Astrocyte (in vitro differentiated cells and primary cell): ENCODE measurements around the gene MYEOV. TPM values are rescaled to one million over a fixed set of nuclear protein-coding genes. Genes with fewer than 3 reads are reported as not detected.

Experiments used
- DNase-seq: peaks from one replicate; pipeline ENCODE4 v3.0.0-alpha.2; 2010; ENCODE audit warnings: low read depth
- FAIRE-seq: peaks from 2 replicates; lab custom pipeline; 2011; peaks lifted over from hg19 to GRCh38; lab: Jason Lieb, UNC
- H2AFZ ChIP-seq: 2 replicates; pipeline ENCODE4 v1.6.0; 2012; ENCODE audit warnings: low read depth, low read length, inconsistent platforms
- H3K27ac ChIP-seq: 2 replicates; pipeline ENCODE4 v1.5.1; 2011; ENCODE audit warnings: low read depth, low read length, inconsistent platforms
- H3K27me3 ChIP-seq: 2 replicates; pipeline ENCODE4 v1.6.0; 2011; ENCODE audit warnings: low read length, inconsistent platforms; ENCODE audit not compliant: insufficient read depth
- H3K36me3 ChIP-seq: 2 replicates; pipeline ENCODE4 v1.5.1; 2011; ENCODE audit warnings: low read length, inconsistent platforms; ENCODE audit not compliant: insufficient read depth
- H3K4me1 ChIP-seq: 2 replicates; pipeline ENCODE4 v1.5.1; 2011; ENCODE audit warnings: low read length, inconsistent platforms; ENCODE audit not compliant: insufficient read depth
- H3K4me2 ChIP-seq: 2 replicates; pipeline ENCODE4 v1.6.0; 2012; ENCODE audit warnings: low read length, inconsistent platforms
- H3K4me3 ChIP-seq: 2 replicates; pipeline ENCODE4 v1.5.1; 2011; ENCODE audit warnings: low read depth, mild to moderate bottlenecking, low read length, inconsistent platforms; ENCODE audit not compliant: insufficient read depth
- H3K79me2 ChIP-seq: 2 replicates; pipeline ENCODE4 v1.6.0; 2012; ENCODE audit warnings: mild to moderate bottlenecking, low read length, inconsistent platforms; ENCODE audit not compliant: insufficient read depth
- H3K9ac ChIP-seq: 2 replicates; pipeline ENCODE4 v1.6.0; 2012; ENCODE audit warnings: mild to moderate bottlenecking, low read length, inconsistent platforms
- H3K9me3 ChIP-seq: 2 replicates; pipeline ENCODE4 v1.5.1; 2012; ENCODE audit warnings: low read depth, mild to moderate bottlenecking, low read length, inconsistent platforms; ENCODE audit not compliant: insufficient read depth
- H4K20me1 ChIP-seq: 2 replicates; pipeline ENCODE4 v1.6.0; 2012; ENCODE audit warnings: low read length, inconsistent platforms; ENCODE audit not compliant: insufficient read depth
- H3K27ac Mint-ChIP-seq: one replicate; pipeline ENCODE4 v1.8.0; 2021; ENCODE audit warnings: mild to moderate bottlenecking, mixed read lengths; ENCODE audit not compliant: unreplicated experiment
- H3K27me3 Mint-ChIP-seq: one replicate; pipeline ENCODE4 v1.8.0; 2021; ENCODE audit warnings: low read depth, mixed read lengths; ENCODE audit not compliant: unreplicated experiment
- H3K36me3 Mint-ChIP-seq: one replicate; pipeline ENCODE4 v1.8.0; 2021; ENCODE audit warnings: low read depth, mixed read lengths; ENCODE audit not compliant: unreplicated experiment
- H3K4me1 Mint-ChIP-seq: one replicate; pipeline ENCODE4 v1.8.0; 2021; ENCODE audit warnings: low read depth, mixed read lengths; ENCODE audit not compliant: unreplicated experiment
- H3K4me3 Mint-ChIP-seq: one replicate; pipeline ENCODE4 v1.8.0; 2021; ENCODE audit warnings: mild to moderate bottlenecking, moderate library complexity, mixed read lengths; ENCODE audit not compliant: unreplicated experiment
- H3K9me3 Mint-ChIP-seq: one replicate; pipeline ENCODE4 v1.8.0; 2021; ENCODE audit warnings: mild to moderate bottlenecking, mixed read lengths; ENCODE audit not compliant: unreplicated experiment
- CTCF ChIP-seq: IDR thresholded peaks from 2 replicates; pipeline ENCODE4 v1.5.1; 2011; ENCODE audit warnings: low read depth, mild to moderate bottlenecking, inconsistent platforms, low read length, moderate library complexity; ENCODE audit not compliant: insufficient read depth
- EZH2 ChIP-seq: IDR thresholded peaks from 2 replicates; pipeline ENCODE4 v1.6.1; 2012; ENCODE audit warnings: mild to moderate bottlenecking, low read length, inconsistent platforms; ENCODE audit not compliant: insufficient read depth
- total RNA-seq: library from RNA; stranded (reverse); gene quantifications from 2 replicates; pipeline ENCODE4 v1.2.1, GENCODE V29; 2021

MYEOV gene
- total RNA-seq, 1 donor from 2014 or later, result not detected

- no peak for TF ChIP-seq CTCF
- no peak for TF ChIP-seq EZH2
- H3K4me2 ChIP-seq, result no peak overlapping the region
- H3K4me1 ChIP-seq, result peaks cover 42% of the 10 kb centered on the region
- H3K27ac ChIP-seq, result no peak overlapping the region
- Mint-ChIP-seq H3K4me3 (no peak overlapping the region), H3K27ac (no peak overlapping the region), H3K4me1 (peaks cover 3% of the 10 kb centered on the region), H3K36me3 (no peaks in the 10 kb centered on the region), H3K9me3 (peaks cover 6% of the 10 kb centered on the region), H3K27me3 (peaks cover 9% of the 10 kb centered on the region)
- H3K9me3 ChIP-seq, result no peaks in the 10 kb centered on the region
- FAIRE-seq, result no peak
- no peaks in the 10 kb centered on the region for H3K36me3 ChIP-seq
- H2AFZ ChIP-seq, result no peak overlapping the region
- no peak for DNase-seq
- H3K27me3 ChIP-seq, result no peaks in the 10 kb centered on the region
- peaks cover 22% of the 10 kb centered on the region for H3K79me2 ChIP-seq
- H3K9ac ChIP-seq, result no peak overlapping the region
- H3K4me3 ChIP-seq, result no peak overlapping the region
- no peaks in the 10 kb centered on the region for H4K20me1 ChIP-seq
These were observed 25.5 kb downstream of the MYEOV start for GRCh38 chr11:69319255-69320106.

- DNase-seq (no peak), FAIRE-seq (no peak)
- Histone ChIP-seq H3K4me3 (no peak overlapping the region), H3K4me2 (no peak overlapping the region), H3K9me3 (no peaks in the 10 kb centered on the region), H3K36me3 (no peaks in the 10 kb centered on the region), H4K20me1 (no peaks in the 10 kb centered on the region), H3K79me2 (peaks cover 26% of the 10 kb centered on the region), H3K27me3 (no peaks in the 10 kb centered on the region), H3K9ac (peak overlapping the region; percentile 86), H3K27ac (peak overlapping the region; percentile 99), H3K4me1 (peaks cover 42% of the 10 kb centered on the region), H2AFZ (no peak overlapping the region)
- Mint-ChIP-seq H3K4me1 (peaks cover 3% of the 10 kb centered on the region), H3K36me3 (no peaks in the 10 kb centered on the region), H3K27me3 (peaks cover 9% of the 10 kb centered on the region), H3K9me3 (peaks cover 6% of the 10 kb centered on the region), H3K27ac (no peak overlapping the region), H3K4me3 (no peak overlapping the region)
- TF ChIP-seq EZH2, result no peak
- TF ChIP-seq CTCF, result no peak
These were observed 26.4 kb downstream of the MYEOV start for GRCh38 chr11:69320326-69320725.
